ENCODE results near the gene TSFM. TPM values are rescaled to one million over a fixed set of nuclear protein-coding genes. Genes with fewer than 3 reads are reported as not detected.

The TSFM gene
- total RNA-seq, 4 donors from 2014 or later, result 1.4 to 23.2 (median 18.9) TPM

DNA sequence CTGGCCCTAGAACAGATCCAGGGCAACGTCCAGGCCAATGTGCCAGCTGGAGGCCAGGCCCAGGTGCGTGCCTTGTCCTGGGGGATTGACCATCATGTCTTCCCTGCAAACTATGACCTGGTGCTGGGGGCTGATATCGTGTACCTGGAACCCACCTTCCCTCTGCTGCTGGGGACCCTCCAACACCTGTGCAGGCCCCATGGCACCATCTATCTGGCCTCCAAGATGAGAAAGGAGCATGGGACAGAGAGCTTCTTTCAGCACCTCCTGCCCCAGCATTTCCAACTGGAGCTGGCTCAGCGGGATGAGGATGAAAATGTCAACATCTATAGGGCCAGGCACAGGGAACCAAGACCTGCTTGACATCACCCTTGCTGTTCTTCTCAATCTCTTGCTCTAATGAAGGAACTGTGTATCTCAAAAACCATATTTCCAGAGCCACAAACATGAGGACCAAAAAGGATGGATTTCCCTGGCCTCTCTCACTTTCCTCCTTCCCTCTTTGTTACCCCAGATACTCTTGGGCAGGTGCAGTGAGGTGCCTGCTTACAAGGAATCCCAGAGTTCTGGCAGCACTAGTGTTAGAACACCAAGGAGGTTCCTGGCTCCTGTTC lies 2.2 kb upstream of the TSFM start:
- no peak overlapping the region for H3K4me3 ChIP-seq
- in situ Hi-C loops (cut with MboI; ENCODE audit: low pct_ligation_motif_present in 1 of 4, low pct_unique_long_range_greater_than_20kb in 1 of 4, low sequenced_read_pairs in 3 of 4), result no loop called here
- WGBS, 2 donors (ENCODE audit: low coverage in 1 of 2), result 89% methylated on average over 4 of the region's 4 CpGs; no CpG with 5 or more reads in 1 of the 2 donors
- DNase-seq, result no peak
- no peaks in the 10 kb centered on the region for H3K27me3 ChIP-seq
- intact Hi-C loops (cut with DNase I; ENCODE audit: low total_unique reads), result no loop called here
- H3K9me3 ChIP-seq, result no peaks in the 10 kb centered on the region
- H3K4me1 ChIP-seq, result peaks cover 11 to 21% (median 14%) of the 10 kb centered on the region in 4 donors
- no peaks in the 10 kb centered on the region for H3K36me3 ChIP-seq
- H3K27ac ChIP-seq, result no peak overlapping the region
- TF ChIP-seq POLR2AphosphoS5 (IDR thresholded peaks at IDR 0.05) (no peak), POLR2A (IDR thresholded peaks at IDR 0.05) (no peak), EP300 (IDR thresholded peaks at IDR 0.05; ENCODE audit: low read depth) (no peak), CTCF (IDR thresholded peaks at IDR 0.05) (no peak)

- WGBS, 2 donors (ENCODE audit: low coverage in 1 of 2), result 81 to 94% methylated on average over 3 of the region's 3 CpGs
- DNase-seq, result no peak
- no peak for TF ChIP-seq POLR2A (IDR thresholded peaks at IDR 0.05)
- TF ChIP-seq CTCF (IDR thresholded peaks at IDR 0.05), result no peak
- no peak for TF ChIP-seq EP300 (IDR thresholded peaks at IDR 0.05; ENCODE audit: low read depth)
- no peak for TF ChIP-seq POLR2AphosphoS5 (IDR thresholded peaks at IDR 0.05)
- peaks cover 0 to 6% (median 3%) of the 10 kb centered on the region in 4 donors for H3K36me3 ChIP-seq
- peak overlapping the region in 1 of 4 donors; percentile 35 for H3K27ac ChIP-seq
- peaks cover 11 to 21% (median 14%) of the 10 kb centered on the region in 4 donors for H3K4me1 ChIP-seq
- intact Hi-C loops (cut with DNase I; ENCODE audit: low total_unique reads) (no loop called here), in situ Hi-C loops (cut with MboI; ENCODE audit: low pct_ligation_motif_present in 1 of 4, low pct_unique_long_range_greater_than_20kb in 1 of 4, low sequenced_read_pairs in 3 of 4) (no loop called here)
- H3K4me3 ChIP-seq, result no peak overlapping the region
- no peaks in the 10 kb centered on the region for H3K9me3 ChIP-seq
- H3K27me3 ChIP-seq, result no peaks in the 10 kb centered on the region
These were observed 1.3 kb upstream of the TSFM start for GRCh38 chr12:57781244-57781643.

GRCh38 chr12:57781801-57782200 lies 786 bp upstream of the TSFM start:
- H3K4me3 ChIP-seq, result no peak overlapping the region
- H3K27me3 ChIP-seq, result no peaks in the 10 kb centered on the region
- no peak for DNase-seq
- TF ChIP-seq POLR2A (IDR thresholded peaks at IDR 0.05) (no peak), CTCF (IDR thresholded peaks at IDR 0.05) (no peak), POLR2AphosphoS5 (IDR thresholded peaks at IDR 0.05) (no peak), EP300 (IDR thresholded peaks at IDR 0.05; ENCODE audit: low read depth) (no peak)
- in situ Hi-C loops (cut with MboI; ENCODE audit: low pct_ligation_motif_present in 1 of 4, low pct_unique_long_range_greater_than_20kb in 1 of 4, low sequenced_read_pairs in 3 of 4), result no loop called here
- H3K4me1 ChIP-seq, result peaks cover 11 to 21% (median 14%) of the 10 kb centered on the region in 4 donors
- H3K36me3 ChIP-seq, result peaks cover 0 to 11% (median 5%) of the 10 kb centered on the region in 4 donors
- whole genome bisulfite sequencing, 2 donors (ENCODE audit: low coverage in 1 of 2), result 66 to 73% methylated on average over 2 of the region's 2 CpGs
- intact Hi-C loops (cut with DNase I; ENCODE audit: low total_unique reads), result loop anchor here (1.0 kb wide), 1 partner anchor 124 kb away; no protein-coding TSS in a partner anchor
- H3K9me3 ChIP-seq, result no peaks in the 10 kb centered on the region
- peak overlapping the region in 2 of 4 donors; percentile 35 to 84 for H3K27ac ChIP-seq

- H3K36me3 ChIP-seq, result peaks cover 0 to 15% (median 7%) of the 10 kb centered on the region in 4 donors
- TF ChIP-seq CTCF (IDR thresholded peaks at IDR 0.05), result no peak
- TF ChIP-seq EP300 (IDR thresholded peaks at IDR 0.05; ENCODE audit: low read depth), result no peak
- no peak for TF ChIP-seq POLR2A (IDR thresholded peaks at IDR 0.05)
- no peak for TF ChIP-seq POLR2AphosphoS5 (IDR thresholded peaks at IDR 0.05)
- peaks cover 11 to 21% (median 14%) of the 10 kb centered on the region in 4 donors for H3K4me1 ChIP-seq
- H3K9me3 ChIP-seq, result no peaks in the 10 kb centered on the region
- H3K4me3 ChIP-seq, result peak overlapping the region in 1 of 4 donors; percentile 90
- 16 to 30% methylated on average over 2 to 4 of the region's 4 CpGs for WGBS, 2 donors (ENCODE audit: low coverage in 1 of 2)
- H3K27me3 ChIP-seq, result no peaks in the 10 kb centered on the region
- no peak for DNase-seq
- peak overlapping the region in 2 of 4 donors; percentile 78 to 84 for H3K27ac ChIP-seq
- intact Hi-C loops (cut with DNase I; ENCODE audit: low total_unique reads), result loop anchor here (1.0 kb wide), 1 partner anchor 123 kb away; no protein-coding TSS in a partner anchor
- in situ Hi-C loops (cut with MboI; ENCODE audit: low pct_ligation_motif_present in 1 of 4, low pct_unique_long_range_greater_than_20kb in 1 of 4, low sequenced_read_pairs in 3 of 4), result no loop called here
These were observed 362 bp upstream of the TSFM start for GRCh38 chr12:57782243-57782607.
